Adipose tissue (tissue), 3 donors: ENCODE data around the gene LY6G5C. TPM values are rescaled to one million over a fixed set of nuclear protein-coding genes. Genes with fewer than 3 reads are reported as not detected.
A peak's percentile ranks its signal among the peaks of the same experiment; 100 is the strongest.
"Not testable (repeated sequence)": the region's sequence is repeated elsewhere in the genome, so short reads cannot be mapped to it uniquely, and the experiment has no call there.

Experiments used
- H3K27ac ChIP-seq: one replicate; pipeline ENCODE4 v1.5.1; 2013; ENCODE audit warnings: low read depth, low read length
- WGBS, 3 donors: extraction: QIAGEN DNeasy Blood & Tissue Kit; methylation state at CpG; one replicate each; pipeline ENCODE4 v1.1.7; 2013; 5-methylcytosine and 5-hydroxymethylcytosine counted together
- polyA plus RNA-seq, 3 donors: library from polyadenylated mRNA; stranded (reverse); fragments of 200-250 nt; gene quantifications; one replicate each; pipeline ENCODE4 v1.2.3, GENCODE V29; 2013
- donor health status: healthy with polysubstance abuse.
- donor health status: Bipolar disorder and iron deficiency.
- donor health status: healthy.

Gene LY6G5C
- polyA plus RNA-seq, 3 donors: 1.2 to 3.5 (median 2.4) TPM

GRCh38 chr6:31717499-31718222 is 36.8 kb upstream of the LY6G5C start:
- no peak overlapping the region for H3K27ac ChIP-seq
- 58 to 81% (median 69%) methylated on average over 10 of the region's 10 CpGs for WGBS, 3 donors

GRCh38 chr6:31715022-31715958 is 34.4 kb upstream of the LY6G5C start, which contains the start of gene LY6G6D:
TSS of gene LY6G6D (plus strand) at chr6:31715348. CDS start at chr6:31715356, 8 bp downstream.
- 75 to 80% (median 76%) methylated on average over 16 of the region's 16 CpGs for WGBS, 3 donors
- no peak within 1 kb of the TSS for H3K27ac ChIP-seq

GRCh38 chr6:31713991-31714684 is 33.3 kb upstream of the LY6G5C start:
- no peak overlapping the region for H3K27ac ChIP-seq
- 53 to 55% (median 54%) methylated on average over 5 of the region's 5 CpGs for WGBS, 3 donors

GRCh38 chr6:31713465-31713864 is 32.6 kb upstream of the LY6G5C start:
- WGBS, 3 donors: 66 to 78% (median 76%) methylated on average over 4 of the region's 4 CpGs
- H3K27ac ChIP-seq: no peak overlapping the region

- 76 to 80% (median 77%) methylated on average over 6 to 8 of the region's 8 CpGs for WGBS, 3 donors
- H3K27ac ChIP-seq: no peak overlapping the region
These were observed 31.4 kb upstream of the LY6G5C start for GRCh38 chr6:31712296-31712695.

- H3K27ac ChIP-seq: no peak overlapping the region
- WGBS, 3 donors: 40 to 62% (median 43%) methylated on average over 8 of the region's 8 CpGs
These were observed 30.4 kb upstream of the LY6G5C start for GRCh38 chr6:31711233-31711632.

GRCh38 chr6:31710523-31711219 is 29.8 kb upstream of the LY6G5C start:
- 47 to 66% (median 66%) methylated on average over 5 of the region's 5 CpGs for WGBS, 3 donors
- no peak overlapping the region for H3K27ac ChIP-seq

GRCh38 chr6:31709157-31709556 is 28.3 kb upstream of the LY6G5C start:
- WGBS, 3 donors: 85 to 90% (median 89%) methylated on average over 11 of the region's 11 CpGs

GRCh38 chr6:31708224-31708623 is 27.4 kb upstream of the LY6G5C start:
- H3K27ac ChIP-seq: no peak overlapping the region
- 89 to 98% (median 97%) methylated on average over 3 of the region's 3 CpGs for WGBS, 3 donors

More at GRCh38 chr6:31709157-31709556, 28.3 kb upstream of the LY6G5C start:
- H3K27ac ChIP-seq: not testable (repeated sequence)

GRCh38 chr6:31707701-31708100 is 26.8 kb upstream of the LY6G5C start:
- no peak overlapping the region for H3K27ac ChIP-seq
- WGBS, 3 donors: 76 to 86% (median 85%) methylated on average over 10 of the region's 10 CpGs

- WGBS, 3 donors: 50 to 60% (median 55%) methylated on average over 3 of the region's 3 CpGs
- H3K27ac ChIP-seq: no peak within 1 kb of the TSS
These were observed 25.7 kb upstream of the LY6G5C start, which contains the start of gene LY6G6F for GRCh38 chr6:31706599-31706998. TSS of gene LY6G6F (plus strand) at chr6:31706866. CDS start at chr6:31706907, 41 bp downstream.

GRCh38 chr6:31705931-31706330 is 25.1 kb upstream of the LY6G5C start:
- WGBS, 3 donors: 89 to 92% (median 90%) methylated on average over 5 to 6 of the region's 6 CpGs
- no peak overlapping the region for H3K27ac ChIP-seq

- 1 to 2% (median 1%) methylated on average over 54 of the region's 54 CpGs for WGBS, 3 donors
These were observed 22.2 kb upstream of the LY6G5C start, which contains the start of gene ABHD16A for GRCh38 chr6:31702819-31703716. TSS of gene ABHD16A (minus strand) at chr6:31703324. CDS start at chr6:31703281, 43 bp downstream.

GRCh38 chr6:31702405-31702818 is 21.5 kb upstream of the LY6G5C start:
- H3K27ac ChIP-seq: peak overlapping the region; percentile 93
- 0 to 3% (median 1%) methylated on average over 10 of the region's 10 CpGs for WGBS, 3 donors

More at GRCh38 chr6:31702819-31703716, 22.2 kb upstream of the LY6G5C start, which contains the start of gene ABHD16A:
- peak within 1 kb of the TSS; percentile 93 for H3K27ac ChIP-seq

- WGBS, 3 donors: 27 to 33% (median 30%) methylated on average over 7 of the region's 7 CpGs
- H3K27ac ChIP-seq: no peak overlapping the region
These were observed 21.0 kb upstream of the LY6G5C start for GRCh38 chr6:31701666-31702404.

- no peak overlapping the region for H3K27ac ChIP-seq
- 60 to 87% (median 84%) methylated on average over 5 of the region's 5 CpGs for WGBS, 3 donors
These were observed 20.0 kb upstream of the LY6G5C start for GRCh38 chr6:31700740-31701401.
